ENCODE results near the gene RECQL. TPM values are rescaled to one million over a fixed set of nuclear protein-coding genes. Genes with fewer than 3 reads are reported as not detected.

Gene RECQL
- total and polyA plus RNA-seq, 2 of the 4 experiments (the other 2 are of a cell fraction) = 29.4 to 67.0 TPM

- Histone ChIP-seq H3K9me1 (ENCODE audit: insufficient read depth, low read length) (no peaks in the 10 kb centered on the region), H4K91ac (ENCODE audit: insufficient read depth, low read depth, low read length) (no peak overlapping the region), H2BK15ac (ENCODE audit: low read depth, low read length) (no peak overlapping the region), H3K27ac (ENCODE audit: insufficient read depth, low read length) (no peak overlapping the region), H2BK120ac (ENCODE audit: low read depth, low read length) (no peak overlapping the region), H3K79me1 (ENCODE audit: low read depth in 1 of 2, low read length in 2 of 2) (peaks cover 0 to 8% of the 10 kb centered on the region in 2 experiments; a peak in 2 of 4 replicates), H3K27me3 (ENCODE audit: control insufficient read depth, insufficient read depth, low read length) (no peaks in the 10 kb centered on the region), H3K23ac (ENCODE audit: low read depth, low read length) (no peak overlapping the region), H4K5ac (ENCODE audit: low read depth, low read length) (no peak overlapping the region), H2AK5ac (ENCODE audit: low read depth, low read length) (no peak overlapping the region), H3K4ac (ENCODE audit: low read depth, low read length) (no peak overlapping the region), H3K4me2 (ENCODE audit: low read depth, low read length) (no peak overlapping the region), H4K8ac (ENCODE audit: low read depth in 2 of 2, low read length in 2 of 2) (no peak overlapping the region), H2AFZ (replicated peaks; ENCODE audit: low read length, poor library complexity) (no peak overlapping the region), H2BK5ac (ENCODE audit: low read depth, low read length, poor library complexity, severe bottlenecking) (no peak overlapping the region), H3K14ac (replicated peaks; ENCODE audit: low read depth, low read length) (no peak overlapping the region), H3K36me3 (ENCODE audit: control insufficient read depth, insufficient read depth, low read length) (peaks cover 18% of the 10 kb centered on the region), H3K9me3 (ENCODE audit: control insufficient read depth, insufficient read depth, low read length) (no peaks in the 10 kb centered on the region), H2BK20ac (ENCODE audit: low read depth, low read length) (no peak overlapping the region), H3K4me3 (ENCODE audit: insufficient read depth, low read depth, low read length) (no peak overlapping the region), H3K9ac (ENCODE audit: low read depth, low read length) (no peak overlapping the region), H4K20me1 (ENCODE audit: insufficient read depth, low read length) (no peaks in the 10 kb centered on the region; the same call in 1 of the 2 replicates), H3K18ac (ENCODE audit: low read depth, low read length) (no peak overlapping the region), H3K56ac (ENCODE audit: extremely low read depth, insufficient read depth, low read length) (no peak overlapping the region), H3K4me1 (ENCODE audit: control insufficient read depth, insufficient read depth, low read length) (no peaks in the 10 kb centered on the region), H2AK9ac (replicated peaks; ENCODE audit: low read depth, low read length, poor library complexity) (no peak overlapping the region)
- ATAC-seq (ENCODE audit: low read depth) (no peak), DNase-seq (no peak)
- TF ChIP-seq RCOR1 (IDR thresholded peaks at IDR 0.05; ENCODE audit: insufficient replicate concordance, low read length) = no peak
- no peak for TF ChIP-seq MAZ (IDR thresholded peaks at IDR 0.05; ENCODE audit: borderline replicate concordance, low read depth, low read length)
- no peak for TF ChIP-seq NFE2L2 (IDR thresholded peaks at IDR 0.05; ENCODE audit: low read depth, low read length)
- TF ChIP-seq FOS (IDR thresholded peaks at IDR 0.05; ENCODE audit: low read depth, low read length) = no peak
- intact Hi-C loops (cut with micrococcal nuclease) = no loop called here
- no TSS peak for BruUV-seq (replicated peaks)
- POLR2A ChIA-PET (ENCODE audit: unreplicated experiment) = interaction anchor here (0.6 kb wide), 1 partner anchor 186 kb away, joined by 9 read pairs; no protein-coding TSS in a partner anchor
- CTCF ChIA-PET = no interaction called here
- in situ Hi-C loops (cut with MboI; ENCODE audit: low sequenced_read_pairs) = no loop called here
- dilution Hi-C loops (cut with HindIII; ENCODE audit: low sequenced_read_pairs, unreplicated experiment) = no loop called here
Observed at GRCh38 chr12:21485998-21486397, 15.4 kb downstream of the RECQL start.
